ENCODE measurements around the gene AMMECR1.
"Not testable (repeated sequence)": the region's sequence is repeated elsewhere in the genome, so short reads cannot be mapped to it uniquely, and the experiment has no call there.

AMMECR1 gene

GRCh38 chrX:110157444-110157843 lies 160.4 kb downstream of the AMMECR1 start:
- Histone ChIP-seq H3K36me3 (no peaks in the 10 kb centered on the region), H3K27me3 (no peaks in the 10 kb centered on the region), H3K4me3 (ENCODE audit: low read depth, low read length) (no peak overlapping the region), H3K4me1 (peaks cover 4% of the 10 kb centered on the region), H3K9me3 (no peaks in the 10 kb centered on the region)
- TF ChIP-seq CTCF (IDR thresholded peaks at IDR 0.05; ENCODE audit: low read depth, low read length): no peak
- DNase-seq: no peak

- Histone ChIP-seq H3K4me1 (peaks cover 4% of the 10 kb centered on the region), H3K4me3 (ENCODE audit: low read depth, low read length) (no peak overlapping the region), H3K36me3 (no peaks in the 10 kb centered on the region), H3K27me3 (no peaks in the 10 kb centered on the region), H3K9me3 (no peaks in the 10 kb centered on the region)
- no peak for DNase-seq
- peak; percentile 45 for TF ChIP-seq CTCF (IDR thresholded peaks at IDR 0.05; ENCODE audit: low read depth, low read length)
Observed at GRCh38 chrX:110156167-110156754, 161.6 kb downstream of the AMMECR1 start.

GRCh38 chrX:110155759-110156158 lies 162.1 kb downstream of the AMMECR1 start:
- H3K27me3 ChIP-seq: no peaks in the 10 kb centered on the region
- peaks cover 2% of the 10 kb centered on the region for H3K4me1 ChIP-seq
- TF ChIP-seq CTCF (IDR thresholded peaks at IDR 0.05; ENCODE audit: low read depth, low read length): no peak
- no peaks in the 10 kb centered on the region for H3K9me3 ChIP-seq
- DNase-seq: no peak
- no peaks in the 10 kb centered on the region for H3K36me3 ChIP-seq
- no peak overlapping the region for H3K4me3 ChIP-seq (ENCODE audit: low read depth, low read length)

GRCh38 chrX:110154328-110154727 lies 163.6 kb downstream of the AMMECR1 start:
- DNase-seq; H3K4me1 ChIP-seq; H3K36me3 ChIP-seq; H3K27me3 ChIP-seq; H3K4me3 ChIP-seq (ENCODE audit: low read depth, low read length); H3K9me3 ChIP-seq: not testable (repeated sequence)

GRCh38 chrX:110153896-110154295 lies 164.0 kb downstream of the AMMECR1 start:
- no peaks in the 10 kb centered on the region for H3K9me3 ChIP-seq
- H3K4me1 ChIP-seq: no peaks in the 10 kb centered on the region
- H3K4me3 ChIP-seq (ENCODE audit: low read depth, low read length): no peak overlapping the region
- DNase-seq: no peak
- no peaks in the 10 kb centered on the region for H3K36me3 ChIP-seq
- no peak for TF ChIP-seq CTCF (IDR thresholded peaks at IDR 0.05; ENCODE audit: low read depth, low read length)
- no peaks in the 10 kb centered on the region for H3K27me3 ChIP-seq

- Histone ChIP-seq H3K4me3 (ENCODE audit: low read depth, low read length) (no peak overlapping the region), H3K27me3 (no peaks in the 10 kb centered on the region), H3K36me3 (no peaks in the 10 kb centered on the region), H3K4me1 (no peaks in the 10 kb centered on the region), H3K9me3 (no peaks in the 10 kb centered on the region)
- no peak for DNase-seq
- TF ChIP-seq CTCF (IDR thresholded peaks at IDR 0.05; ENCODE audit: low read depth, low read length): no peak
Observed at GRCh38 chrX:110153244-110153643, 164.6 kb downstream of the AMMECR1 start.

GRCh38 chrX:110146521-110146920 lies 171.4 kb downstream of the AMMECR1 start:
- Histone ChIP-seq H3K36me3 (no peaks in the 10 kb centered on the region), H3K4me3 (ENCODE audit: low read depth, low read length) (no peak overlapping the region), H3K9me3 (no peaks in the 10 kb centered on the region), H3K27me3 (no peaks in the 10 kb centered on the region), H3K4me1 (no peaks in the 10 kb centered on the region)
- TF ChIP-seq CTCF (IDR thresholded peaks at IDR 0.05; ENCODE audit: low read depth, low read length): peak; percentile 69
- peak; percentile 26 for DNase-seq
